ENCODE results near the gene VGLL3. TPM values are rescaled to one million over a fixed set of nuclear protein-coding genes. Genes with fewer than 3 reads are reported as not detected.
A peak's percentile ranks its signal among the peaks of the same experiment; 100 is the strongest.

The VGLL3 gene
- total RNA-seq, 1 donor from 2014 or later = 177 TPM

- no peak overlapping the region for H3K4me3 Mint-ChIP-seq (ENCODE audit: unreplicated experiment)
- TF ChIP-seq CTCF (IDR thresholded peaks at IDR 0.05) = no peak
- no peak overlapping the region for H3K27ac Mint-ChIP-seq (ENCODE audit: unreplicated experiment)
- no peak for DNase-seq (ENCODE audit: low spot score)
- H3K4me1 Mint-ChIP-seq (ENCODE audit: low read depth) = peaks cover 77% of the 10 kb centered on the region
- H3K27me3 Mint-ChIP-seq (ENCODE audit: low read depth) = no peaks in the 10 kb centered on the region
- H3K36me3 Mint-ChIP-seq (ENCODE audit: low read depth) = peaks cover 55% of the 10 kb centered on the region
- peaks cover 2% of the 10 kb centered on the region for H3K9me3 Mint-ChIP-seq (ENCODE audit: low read depth)
Observed at GRCh38 chr3:86965166-86965565, 25.8 kb downstream of the VGLL3 start.

GRCh38 chr3:86963611-86964010, 27.3 kb downstream of the VGLL3 start:
- Mint-ChIP-seq H3K27ac (ENCODE audit: unreplicated experiment) (no peak overlapping the region), H3K36me3 (ENCODE audit: low read depth) (peaks cover 47% of the 10 kb centered on the region), H3K4me3 (ENCODE audit: unreplicated experiment) (no peak overlapping the region), H3K9me3 (ENCODE audit: low read depth) (peaks cover 2% of the 10 kb centered on the region), H3K27me3 (ENCODE audit: low read depth) (no peaks in the 10 kb centered on the region), H3K4me1 (ENCODE audit: low read depth) (peaks cover 72% of the 10 kb centered on the region)
- no peak for DNase-seq (ENCODE audit: low spot score)
- TF ChIP-seq CTCF (IDR thresholded peaks at IDR 0.05) = no peak

- Mint-ChIP-seq H3K4me1 (ENCODE audit: low read depth) (peaks cover 71% of the 10 kb centered on the region), H3K27me3 (ENCODE audit: low read depth) (no peaks in the 10 kb centered on the region), H3K9me3 (ENCODE audit: low read depth) (peaks cover 2% of the 10 kb centered on the region), H3K4me3 (ENCODE audit: unreplicated experiment) (no peak overlapping the region), H3K27ac (ENCODE audit: unreplicated experiment) (peak overlapping the region; percentile 35), H3K36me3 (ENCODE audit: low read depth) (peaks cover 40% of the 10 kb centered on the region)
- no peak for DNase-seq (ENCODE audit: low spot score)
- no peak for TF ChIP-seq CTCF (IDR thresholded peaks at IDR 0.05)
Observed at GRCh38 chr3:86961297-86961696, 29.7 kb downstream of the VGLL3 start.

DNA sequence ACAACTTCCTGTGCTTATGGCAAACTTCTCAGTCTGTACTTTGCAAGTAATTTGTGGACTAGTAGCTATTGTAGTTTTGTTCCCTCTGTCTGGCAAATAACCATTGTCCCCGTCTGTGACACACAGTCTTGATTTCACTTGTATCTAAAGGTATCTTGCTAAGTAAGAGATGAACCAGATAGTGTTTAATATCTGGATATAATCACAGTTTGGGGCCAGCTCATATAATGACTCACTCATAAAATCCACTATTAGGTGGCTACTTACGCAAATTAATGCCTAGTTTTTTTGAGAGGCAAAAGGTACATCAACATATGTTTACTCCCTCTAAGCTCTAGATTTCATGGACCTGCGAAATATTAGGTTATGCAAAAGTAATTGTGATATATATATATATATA, 30.4 kb downstream of the VGLL3 start:
- DNase-seq (ENCODE audit: low spot score) = no peak
- no peak for TF ChIP-seq CTCF (IDR thresholded peaks at IDR 0.05)
- H3K27ac Mint-ChIP-seq (ENCODE audit: unreplicated experiment) = peak overlapping the region; percentile 67
- H3K27me3 Mint-ChIP-seq (ENCODE audit: low read depth) = no peaks in the 10 kb centered on the region
- peaks cover 2% of the 10 kb centered on the region for H3K9me3 Mint-ChIP-seq (ENCODE audit: low read depth)
- H3K4me3 Mint-ChIP-seq (ENCODE audit: unreplicated experiment) = no peak overlapping the region
- peaks cover 71% of the 10 kb centered on the region for H3K4me1 Mint-ChIP-seq (ENCODE audit: low read depth)
- peaks cover 35% of the 10 kb centered on the region for H3K36me3 Mint-ChIP-seq (ENCODE audit: low read depth)

- no peaks in the 10 kb centered on the region for H3K9me3 Mint-ChIP-seq (ENCODE audit: low read depth)
- no peak for TF ChIP-seq CTCF (IDR thresholded peaks at IDR 0.05)
- peaks cover 21% of the 10 kb centered on the region for H3K36me3 Mint-ChIP-seq (ENCODE audit: low read depth)
- H3K4me1 Mint-ChIP-seq (ENCODE audit: low read depth) = peaks cover 78% of the 10 kb centered on the region
- no peak for DNase-seq (ENCODE audit: low spot score)
- peak overlapping the region; percentile 81 for H3K27ac Mint-ChIP-seq (ENCODE audit: unreplicated experiment)
- H3K27me3 Mint-ChIP-seq (ENCODE audit: low read depth) = no peaks in the 10 kb centered on the region
- H3K4me3 Mint-ChIP-seq (ENCODE audit: unreplicated experiment) = no peak overlapping the region
Observed at GRCh38 chr3:86958534-86958933, 32.4 kb downstream of the VGLL3 start.

Data from chondrocyte (in vitro differentiated cells).